Esophagus mucosa (tissue), 1 donor: ENCODE results near the gene VIPR1. TPM values are rescaled to one million over a fixed set of nuclear protein-coding genes. Genes with fewer than 3 reads are reported as not detected.

Experiments used
- ATAC-seq: fragments of 200-7000 bp; cut with Tn5 transposase; one replicate; pipeline ENCODE4 v1.9.1; 2020
- total RNA-seq: library from RNA; stranded (reverse); gene quantifications from one replicate; pipeline ENCODE4 v1.2.4, GENCODE V29; 2023
- donor health status: DM: yes; HTN: yes; CAD: no.

Gene VIPR1
- total RNA-seq, 1 donor from 2014 or later, result 3.9 TPM

DNA sequence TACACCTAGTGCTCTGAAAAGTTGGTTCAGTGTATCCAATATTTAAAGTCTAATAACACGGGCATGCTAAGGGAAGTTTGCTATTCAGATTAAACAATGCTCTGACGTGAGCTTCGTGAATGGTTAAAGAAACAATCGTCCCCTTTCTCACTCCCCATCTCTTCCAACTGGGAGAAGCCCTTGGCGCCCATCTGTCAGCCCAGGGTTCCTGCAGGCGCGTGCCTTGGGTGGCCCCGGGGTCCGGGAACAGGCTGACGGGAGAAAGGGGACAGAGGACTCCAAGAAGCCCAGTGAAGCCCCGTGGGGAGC is 78.9 kb downstream of the VIPR1 start:
- no peak for ATAC-seq

DNA sequence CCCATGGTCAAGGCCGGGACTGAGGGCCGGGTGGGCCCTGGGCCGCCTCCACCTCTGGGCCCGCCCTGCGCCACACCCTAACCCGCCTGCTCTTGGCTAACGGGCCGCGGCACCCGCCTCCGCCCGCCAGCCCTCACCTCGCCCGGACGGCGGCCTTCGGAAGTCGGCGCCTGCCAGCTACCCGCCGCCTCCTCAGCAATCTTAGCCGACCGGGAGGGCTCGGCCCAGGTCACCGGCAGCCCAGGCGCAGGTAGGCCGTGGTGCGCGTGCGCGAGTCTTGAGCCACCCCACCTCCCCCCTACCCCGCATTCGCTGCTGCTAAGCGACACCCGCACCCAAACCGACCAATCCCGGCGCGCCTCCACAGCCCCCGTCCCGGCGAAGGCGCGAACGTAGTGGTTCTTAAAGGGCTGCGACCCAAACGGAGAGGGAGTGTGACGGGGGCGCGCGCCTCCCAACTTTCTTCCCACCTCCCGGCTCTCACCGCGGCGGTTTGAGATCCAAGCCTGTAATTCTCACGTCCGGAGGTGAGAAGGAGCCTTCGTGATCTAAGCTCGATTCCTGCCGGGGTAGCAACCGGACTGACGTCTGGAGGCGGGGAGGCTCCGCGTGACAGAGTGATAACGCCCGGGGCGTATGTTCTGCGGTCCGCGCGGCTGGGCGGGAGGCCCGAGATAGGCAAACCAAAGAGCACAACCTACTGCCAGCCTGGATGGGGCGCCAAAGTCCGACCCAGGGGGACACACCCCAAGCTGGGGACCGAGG is 79.4 kb downstream of the VIPR1 start, which contains the start of gene SEC22C:
Gene SEC22C, minus strand, starts transcription at position 259 of the 765 bp plus-strand sequence. CDS start 12,921 bp downstream, outside the sequence.
- ATAC-seq, result peak; percentile 95

DNA sequence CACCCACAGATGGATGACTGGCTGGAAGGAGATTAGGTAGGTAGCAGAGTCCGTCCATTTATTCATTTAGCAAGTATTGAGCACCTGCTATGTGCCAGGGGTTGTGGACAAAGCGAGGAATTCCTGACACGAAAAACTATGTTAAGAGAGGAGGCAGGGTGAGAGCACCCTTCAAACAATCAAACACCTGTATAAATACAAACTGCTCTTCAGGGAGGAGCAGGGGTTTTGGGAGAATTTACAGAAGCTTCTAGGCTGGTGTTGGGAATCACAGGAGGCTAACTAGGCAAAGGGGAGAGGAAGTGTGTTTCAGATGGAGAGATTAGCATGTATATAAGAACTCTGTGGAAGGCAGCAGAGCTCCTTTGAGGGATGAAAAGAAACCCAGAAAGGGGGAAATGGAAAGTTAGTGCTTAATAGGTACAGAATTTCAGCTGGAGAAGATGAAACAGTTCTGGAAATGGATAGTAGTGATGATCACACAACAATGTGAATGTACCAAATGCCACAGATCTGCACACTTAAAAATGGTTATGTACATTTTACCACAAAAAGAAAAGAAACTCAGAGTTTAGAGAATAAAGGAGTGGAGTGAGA is 80.1 kb downstream of the VIPR1 start:
- ATAC-seq, result no peak

Other genes with a start within 250 kb of the VIPR1 start
- 0.24 TPM for gene CCK, start 236.5 kb upstream of the VIPR1 start, total RNA-seq
- gene LYZL4, start 92.0 kb upstream of the VIPR1 start, total RNA-seq, result not detected
- 17.4 TPM for gene SEC22C, start 79.3 kb downstream of the VIPR1 start, total RNA-seq
- 20.2 TPM for gene SS18L2, start 88.2 kb downstream of the VIPR1 start, total RNA-seq
- gene NKTR, start 98.0 kb downstream of the VIPR1 start, total RNA-seq, result 25.4 TPM
- 3.7 TPM for gene ZBTB47, start 151.1 kb downstream of the VIPR1 start, total RNA-seq
- gene KLHL40, start 182.9 kb downstream of the VIPR1 start, total RNA-seq, result not detected
- gene HHATL, start 200.2 kb downstream of the VIPR1 start, total RNA-seq, result not detected